ENCODE measurements around the gene VWA2. TPM values are rescaled to one million over a fixed set of nuclear protein-coding genes. Genes with fewer than 3 reads are reported as not detected.

The VWA2 gene
- total RNA-seq, 1 donor from 2014 or later: not detected

DNA sequence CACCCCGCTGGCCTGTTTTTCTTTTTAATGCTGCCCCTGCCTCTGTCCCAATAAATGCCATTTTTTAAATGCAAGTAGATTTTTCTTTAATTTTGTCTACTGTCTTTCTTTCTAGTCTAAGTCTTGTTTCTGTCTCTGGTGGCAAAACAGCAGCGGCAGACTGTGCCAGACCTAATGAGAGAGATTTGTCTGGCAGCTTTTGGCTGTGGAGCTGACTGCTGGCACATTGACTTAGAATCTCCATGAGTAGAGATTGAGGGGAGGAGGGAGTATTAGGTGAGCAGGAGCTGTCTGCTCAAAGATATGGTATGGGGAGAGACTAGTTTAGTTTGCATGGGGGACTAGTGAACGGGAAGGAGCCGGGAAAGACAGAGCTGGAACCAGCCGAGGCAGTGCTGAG, 13.0 kb downstream of the VWA2 start:
- no peaks in the 10 kb centered on the region for H3K9me3 Mint-ChIP-seq (ENCODE audit: unreplicated experiment)
- TF ChIP-seq, protein P1, sequence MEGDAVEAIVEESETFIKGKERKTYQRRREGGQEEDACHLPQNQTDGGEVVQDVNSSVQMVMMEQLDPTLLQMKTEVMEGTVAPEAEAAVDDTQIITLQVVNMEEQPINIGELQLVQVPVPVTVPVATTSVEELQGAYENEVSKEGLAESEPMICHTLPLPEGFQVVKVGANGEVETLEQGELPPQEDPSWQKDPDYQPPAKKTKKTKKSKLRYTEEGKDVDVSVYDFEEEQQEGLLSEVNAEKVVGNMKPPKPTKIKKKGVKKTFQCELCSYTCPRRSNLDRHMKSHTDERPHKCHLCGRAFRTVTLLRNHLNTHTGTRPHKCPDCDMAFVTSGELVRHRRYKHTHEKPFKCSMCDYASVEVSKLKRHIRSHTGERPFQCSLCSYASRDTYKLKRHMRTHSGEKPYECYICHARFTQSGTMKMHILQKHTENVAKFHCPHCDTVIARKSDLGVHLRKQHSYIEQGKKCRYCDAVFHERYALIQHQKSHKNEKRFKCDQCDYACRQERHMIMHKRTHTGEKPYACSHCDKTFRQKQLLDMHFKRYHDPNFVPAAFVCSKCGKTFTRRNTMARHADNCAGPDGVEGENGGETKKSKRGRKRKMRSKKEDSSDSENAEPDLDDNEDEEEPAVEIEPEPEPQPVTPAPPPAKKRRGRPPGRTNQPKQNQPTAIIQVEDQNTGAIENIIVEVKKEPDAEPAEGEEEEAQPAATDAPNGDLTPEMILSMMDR (IDR thresholded peaks at IDR 0.05): no peak
- no peaks in the 10 kb centered on the region for H3K4me1 Mint-ChIP-seq (ENCODE audit: unreplicated experiment)
- H3K4me3 Mint-ChIP-seq (ENCODE audit: unreplicated experiment): no peak overlapping the region
- H3K27me3 Mint-ChIP-seq (ENCODE audit: unreplicated experiment): peaks cover 45% of the 10 kb centered on the region
- no peak for DNase-seq (ENCODE audit: extremely low spot score, unreplicated experiment)
- H3K27ac Mint-ChIP-seq (ENCODE audit: unreplicated experiment): no peak overlapping the region
- H3K36me3 Mint-ChIP-seq (ENCODE audit: unreplicated experiment): no peaks in the 10 kb centered on the region

DNA sequence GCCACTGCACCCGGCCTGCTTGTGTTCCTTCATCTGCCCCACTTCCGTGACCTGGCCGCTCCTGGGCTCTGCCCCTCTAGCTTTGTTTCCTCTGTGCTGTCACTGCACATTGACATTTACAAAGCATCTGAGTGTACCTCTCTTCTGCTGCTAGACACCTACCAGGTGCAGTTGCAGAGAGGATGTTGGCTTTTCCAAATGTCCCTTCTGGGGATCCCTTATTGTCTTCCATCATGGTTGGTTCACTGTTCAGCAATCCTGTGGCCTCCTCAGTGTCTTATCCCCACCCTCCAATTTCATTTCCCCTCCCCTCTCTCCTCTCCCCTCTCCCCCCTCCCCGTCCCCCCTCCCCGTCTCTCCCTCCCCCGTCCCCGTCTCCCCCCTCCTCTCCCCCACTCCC, 13.8 kb downstream of the VWA2 start:
- TF ChIP-seq, protein P1 (IDR thresholded peaks at IDR 0.05): no peak
- Mint-ChIP-seq H3K27ac (ENCODE audit: unreplicated experiment) (no peak overlapping the region), H3K36me3 (ENCODE audit: unreplicated experiment) (no peaks in the 10 kb centered on the region), H3K4me1 (ENCODE audit: unreplicated experiment) (no peaks in the 10 kb centered on the region), H3K9me3 (ENCODE audit: unreplicated experiment) (no peaks in the 10 kb centered on the region), H3K4me3 (ENCODE audit: unreplicated experiment) (no peak overlapping the region), H3K27me3 (ENCODE audit: unreplicated experiment) (peaks cover 42% of the 10 kb centered on the region)
- no peak for DNase-seq (ENCODE audit: extremely low spot score, unreplicated experiment)

DNA sequence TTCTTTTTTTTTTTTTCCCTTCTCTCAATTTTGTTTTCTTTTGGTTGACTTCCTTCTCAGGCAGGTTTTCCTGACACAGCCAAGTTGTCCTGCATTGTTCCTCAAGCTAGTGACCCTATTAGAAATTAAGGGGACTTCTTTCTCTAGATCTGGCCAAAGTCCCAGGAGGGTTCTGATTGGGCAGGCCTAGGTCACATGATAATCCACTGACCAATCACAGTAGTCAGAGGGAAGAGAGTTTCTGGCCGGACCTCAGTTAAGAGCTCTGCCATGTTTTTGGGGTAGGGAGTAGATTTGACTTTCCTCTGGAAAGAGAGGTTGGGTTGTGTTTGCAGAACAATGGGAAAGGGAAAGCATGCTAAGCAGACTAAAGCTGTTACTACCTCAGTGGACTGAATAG, 16.2 kb downstream of the VWA2 start:
- Mint-ChIP-seq H3K36me3 (ENCODE audit: unreplicated experiment) (peaks cover 2% of the 10 kb centered on the region), H3K4me3 (ENCODE audit: unreplicated experiment) (no peak overlapping the region), H3K4me1 (ENCODE audit: unreplicated experiment) (no peaks in the 10 kb centered on the region), H3K27ac (ENCODE audit: unreplicated experiment) (no peak overlapping the region), H3K9me3 (ENCODE audit: unreplicated experiment) (no peaks in the 10 kb centered on the region), H3K27me3 (ENCODE audit: unreplicated experiment) (peaks cover 30% of the 10 kb centered on the region)
- TF ChIP-seq, protein P1 (IDR thresholded peaks at IDR 0.05): no peak
- DNase-seq (ENCODE audit: extremely low spot score, unreplicated experiment): no peak

DNA sequence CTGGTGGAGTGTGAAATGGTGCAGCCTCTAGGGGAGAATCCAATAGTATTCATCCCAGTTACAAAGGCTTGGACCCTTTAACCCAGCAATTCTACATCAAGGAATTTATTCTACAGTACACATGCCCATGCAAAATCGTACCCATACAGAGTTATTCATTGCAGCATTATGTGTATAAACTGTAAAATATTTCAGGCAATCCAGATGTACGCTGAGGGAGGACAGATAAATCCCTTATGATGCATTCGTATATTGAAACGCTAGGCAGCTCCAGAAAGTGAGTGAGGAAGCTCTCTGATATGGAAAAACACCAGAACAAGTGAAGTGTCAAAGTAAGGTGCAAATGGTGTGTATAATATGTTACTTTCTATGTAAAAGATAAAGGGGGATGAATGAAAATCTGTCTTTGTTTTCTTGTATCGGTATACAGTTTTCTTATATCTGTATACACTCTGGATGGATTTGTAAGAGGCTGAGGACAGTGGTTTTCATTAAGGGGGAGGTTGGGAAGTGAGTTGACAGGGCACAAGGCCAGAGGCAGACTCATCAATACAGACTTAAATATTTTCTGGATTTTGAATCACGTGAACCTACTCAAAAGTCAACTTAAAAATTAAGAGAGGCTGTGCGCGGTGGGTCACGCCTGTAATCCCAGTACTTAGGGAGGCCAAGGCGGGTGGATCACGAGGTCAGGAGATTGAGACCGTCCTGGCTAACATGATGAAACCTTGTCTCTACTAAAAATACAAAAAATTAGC, 17.1 kb downstream of the VWA2 start:
- DNase-seq (ENCODE audit: extremely low spot score, unreplicated experiment): no peak
- Mint-ChIP-seq H3K4me3 (ENCODE audit: unreplicated experiment) (no peak overlapping the region), H3K4me1 (ENCODE audit: unreplicated experiment) (peaks cover 3% of the 10 kb centered on the region), H3K27me3 (ENCODE audit: unreplicated experiment) (peaks cover 21% of the 10 kb centered on the region), H3K27ac (ENCODE audit: unreplicated experiment) (no peak overlapping the region), H3K9me3 (ENCODE audit: unreplicated experiment) (no peaks in the 10 kb centered on the region), H3K36me3 (ENCODE audit: unreplicated experiment) (peaks cover 2% of the 10 kb centered on the region)
- TF ChIP-seq, protein P1 (IDR thresholded peaks at IDR 0.05): no peak

DNA sequence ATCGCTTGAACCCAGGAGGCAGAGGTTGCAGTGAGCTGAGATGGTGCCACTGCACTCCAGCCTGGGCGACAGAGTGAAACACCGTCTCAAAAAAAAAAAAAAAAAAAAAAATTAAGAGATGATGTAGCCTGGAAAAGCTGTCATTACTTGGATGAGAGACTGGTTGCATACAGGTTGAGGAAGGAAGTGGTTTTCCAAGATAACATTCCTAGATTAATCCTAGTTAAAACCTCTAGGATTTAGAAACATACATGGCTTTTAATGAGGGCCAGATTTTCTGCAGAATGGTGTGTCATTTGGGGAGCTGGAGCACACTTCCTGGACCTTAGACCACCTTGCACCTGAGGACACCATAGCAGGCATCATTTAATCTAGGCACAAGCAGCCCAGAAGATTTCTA, 17.8 kb downstream of the VWA2 start:
- Mint-ChIP-seq H3K9me3 (ENCODE audit: unreplicated experiment) (no peaks in the 10 kb centered on the region), H3K27me3 (ENCODE audit: unreplicated experiment) (peaks cover 17% of the 10 kb centered on the region), H3K4me1 (ENCODE audit: unreplicated experiment) (peaks cover 5% of the 10 kb centered on the region), H3K27ac (ENCODE audit: unreplicated experiment) (no peak overlapping the region), H3K4me3 (ENCODE audit: unreplicated experiment) (no peak overlapping the region), H3K36me3 (ENCODE audit: unreplicated experiment) (peaks cover 2% of the 10 kb centered on the region)
- TF ChIP-seq, protein P1 (IDR thresholded peaks at IDR 0.05): no peak
- DNase-seq (ENCODE audit: extremely low spot score, unreplicated experiment): no peak
